Adrenal gland (tissue), 12 donors: ENCODE results near the gene SNRK. TPM values are rescaled to one million over a fixed set of nuclear protein-coding genes. Genes with fewer than 3 reads are reported as not detected.
A peak's percentile ranks its signal among the peaks of the same experiment; 100 is the strongest.

Experiments used
- DNase-seq, 7 donors: peaks; one replicate each; pipeline ENCODE4 v3.0.0-alpha.2; 2019 to 2020
- H3K27ac ChIP-seq, 5 donors: fragments of 200-600 bp; sonication (generic) in 4 of 5; 1 replicate in 3 of 5; 2 replicates in 2 of 5; pipeline versions ENCODE4 v1.5.1 to v1.8.0; 2016 to 2020; ENCODE audit warnings: mild to moderate bottlenecking in 1 of 5
- H3K27me3 ChIP-seq: fragments of 200-600 bp; 2 replicates; pipeline ENCODE4 v1.8.0; 2021
- H3K36me3 ChIP-seq, 2 donors: fragments of 200-600 bp; replicated peaks in 1 of 2; 1 replicate in 1 of 2; 2 replicates in 1 of 2; pipeline versions ENCODE4 v1.5.1 to v1.8.0; 2018 to 2022
- H3K4me1 ChIP-seq, 2 donors: fragments of 200-600 bp; replicated peaks in 1 of 2; 1 replicate in 1 of 2; 2 replicates in 1 of 2; pipeline versions ENCODE4 v1.5.1 to v1.8.0; 2018 to 2021
- H3K4me3 ChIP-seq, 4 donors: fragments of 200-600 bp; sonication (generic) in 3 of 4; one replicate each; pipeline ENCODE4 v1.5.1; 2016 to 2018
- H3K9me3 ChIP-seq, 3 donors: fragments of 200-600 bp; sonication (generic) in 1 of 3; replicated peaks in 1 of 3; 1 replicate in 2 of 3; 2 replicates in 1 of 3; pipeline versions ENCODE4 v1.5.1 to v1.8.0; 2016 to 2021
- CTCF ChIP-seq, 6 experiments: fragments of 450-650 bp in 4 of 6; fragments of 200-600 bp in 2 of 6; sonication (generic) in 1 of 6; IDR thresholded peaks; 1 replicate in 5 of 6; 2 replicates in 1 of 6; pipeline versions ENCODE4 v1.5.1 to v1.8.0; 2016 to 2021; ENCODE audit warnings: antibody characterized with exemption in 6 of 6, mild to moderate bottlenecking in 2 of 6, moderate library complexity in 1 of 6
- POLR2A ChIP-seq, 2 donors: fragments of 450-650 bp; IDR thresholded peaks; one replicate each; pipeline ENCODE4 v1.6.1; 2017; ENCODE audit warnings: antibody characterized with exemption in 2 of 2, mild to moderate bottlenecking in 2 of 2, moderate library complexity in 1 of 2
- WGBS, 4 donors: extraction: QIAGEN DNeasy Blood & Tissue Kit in 2 of 4; methylation state at CpG; one replicate each; pipeline versions ENCODE4 v1.1.5 to v1.1.7; 2013 to 2017; 5-methylcytosine and 5-hydroxymethylcytosine counted together
- intact Hi-C, 2 donors: fragments of 100-400 bp; cut with DNase I; formaldehyde crosslinking; loops; one replicate each; pipeline versions ENCODE4 v1.14.1 to v1.15.0; 2022 to 2023
- polyA plus RNA-seq, 3 donors: library from polyadenylated mRNA; stranded (reverse); fragments of 200-250 nt in 2 of 3; fragments of 350-450 nt in 1 of 3; fragmentation: Illumina TruSeq in 1 of 3; extraction: RNeasy Lipid Tissue Mini Kit (QIAGEN cat#74804) in 1 of 3; gene quantifications; one replicate each; pipeline ENCODE4 v1.2.3, GENCODE V29; 2013 to 2014
- total RNA-seq, 9 donors: library from RNA; depleted of rRNA in 4 of 9; stranded (reverse); fragments of >200 nt in 4 of 9; fragments of 120-200 nt in 1 of 9; fragmentation: NEBNext Ultra II Directional in 1 of 9; extraction: Animal tissue kit (Norgen Biotek cat#: 25700) in 1 of 9; gene quantifications; one replicate each; pipeline versions ENCODE4 v1.1.0 to v1.2.4, GENCODE V29; 2013 to 2023
- donor health status: healthy with polysubstance abuse.
- donor health status: Bipolar disorder and iron deficiency.
- donor health status: DM: yes; HTN: yes; CAD: no.
- donor health status: DM: no; HTN: no; CAD: no.
- donor health status: DM: no; HTN: no; CAD: no.
- donor health status: DM: yes; HTN: yes; CAD: no.

The SNRK gene
- total and polyA plus RNA-seq, 12 donors = 8.1 to 36.4 (median 23.0) TPM

DNA sequence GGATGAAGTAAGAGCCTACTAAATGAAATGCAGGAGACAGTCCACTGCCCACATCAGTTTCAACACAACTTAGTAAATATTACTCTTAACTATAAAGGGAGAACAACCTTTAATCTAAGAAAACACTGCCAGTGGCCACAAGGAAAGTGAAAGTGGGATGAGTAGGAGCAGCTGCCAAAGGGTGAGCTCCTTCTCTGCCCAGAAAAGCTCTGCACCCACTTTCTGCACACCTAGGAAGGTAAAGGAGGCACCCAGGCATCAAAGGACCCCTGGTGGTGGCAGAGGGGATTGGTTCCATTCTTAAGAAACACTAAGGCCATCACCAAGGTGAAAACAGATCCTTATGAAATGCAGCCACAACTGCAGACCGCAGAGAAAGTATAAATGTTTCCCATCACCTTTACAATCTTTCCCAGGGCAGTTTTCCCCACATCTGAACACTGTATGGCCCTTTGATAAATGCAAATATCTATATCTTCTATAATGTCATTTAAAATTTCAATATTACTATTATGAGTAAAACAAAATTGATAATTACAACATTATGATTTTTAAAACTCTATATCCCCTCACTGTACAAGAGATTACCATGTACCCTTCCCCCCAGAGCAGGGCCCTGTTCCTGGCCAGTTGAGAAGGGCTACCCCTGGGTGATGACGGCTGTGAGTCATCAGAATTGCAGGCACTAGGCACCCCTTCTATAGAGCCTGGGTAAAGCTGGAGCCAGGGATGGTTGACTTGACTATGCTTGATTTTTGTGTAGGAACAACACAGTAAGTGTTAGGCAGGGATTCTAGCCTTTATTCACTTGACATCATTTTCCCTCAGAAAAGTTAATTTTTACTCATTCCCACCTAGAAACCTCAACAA lies 92.0 kb downstream of the SNRK start:
- Histone ChIP-seq H3K27me3 (no peaks in the 10 kb centered on the region), H3K4me3 (no peak overlapping the region), H3K9me3 (no peaks in the 10 kb centered on the region), H3K36me3 (no peaks in the 10 kb centered on the region), H3K27ac (no peak overlapping the region), H3K4me1 (peaks cover 0 to 11% of the 10 kb centered on the region in 2 donors)
- WGBS, 4 donors = 87 to 98% (median 88%) methylated on average over 2 of the region's 2 CpGs
- TF ChIP-seq CTCF (IDR thresholded peaks at IDR 0.05) = peak; percentile 35 to 60 (median 54)
- TF ChIP-seq POLR2A (IDR thresholded peaks at IDR 0.05) = no peak
- intact Hi-C loops = no loop called here
- DNase-seq = peak in 4 of 7 donors; percentile 44 to 71 (median 57)

GRCh38 chr3:43379343-43379742 lies 93.0 kb downstream of the SNRK start:
- intact Hi-C loops = no loop called here
- no peak overlapping the region for H3K27ac ChIP-seq
- H3K27me3 ChIP-seq = no peaks in the 10 kb centered on the region
- 62 to 74% (median 66%) methylated on average over 3 of the region's 3 CpGs for WGBS, 4 donors
- no peaks in the 10 kb centered on the region for H3K36me3 ChIP-seq
- H3K4me1 ChIP-seq = peaks cover 0 to 11% of the 10 kb centered on the region in 2 donors
- no peaks in the 10 kb centered on the region for H3K9me3 ChIP-seq
- DNase-seq = no peak
- H3K4me3 ChIP-seq = no peak overlapping the region
- TF ChIP-seq CTCF (IDR thresholded peaks at IDR 0.05) = no peak
- no peak for TF ChIP-seq POLR2A (IDR thresholded peaks at IDR 0.05)

GRCh38 chr3:43388175-43388574 lies 101.8 kb downstream of the SNRK start:
- H3K36me3 ChIP-seq = no peaks in the 10 kb centered on the region
- peaks cover 0 to 16% of the 10 kb centered on the region in 2 donors for H3K4me1 ChIP-seq
- intact Hi-C loops = no loop called here
- no peaks in the 10 kb centered on the region for H3K9me3 ChIP-seq
- WGBS, 4 donors = 83 to 99% (median 93%) methylated on average over 4 to 5 of the region's 5 CpGs
- TF ChIP-seq POLR2A (IDR thresholded peaks at IDR 0.05) (no peak), CTCF (IDR thresholded peaks at IDR 0.05) (no peak)
- no peaks in the 10 kb centered on the region for H3K27me3 ChIP-seq
- no peak overlapping the region for H3K27ac ChIP-seq
- H3K4me3 ChIP-seq = no peak overlapping the region
- DNase-seq = no peak

DNA sequence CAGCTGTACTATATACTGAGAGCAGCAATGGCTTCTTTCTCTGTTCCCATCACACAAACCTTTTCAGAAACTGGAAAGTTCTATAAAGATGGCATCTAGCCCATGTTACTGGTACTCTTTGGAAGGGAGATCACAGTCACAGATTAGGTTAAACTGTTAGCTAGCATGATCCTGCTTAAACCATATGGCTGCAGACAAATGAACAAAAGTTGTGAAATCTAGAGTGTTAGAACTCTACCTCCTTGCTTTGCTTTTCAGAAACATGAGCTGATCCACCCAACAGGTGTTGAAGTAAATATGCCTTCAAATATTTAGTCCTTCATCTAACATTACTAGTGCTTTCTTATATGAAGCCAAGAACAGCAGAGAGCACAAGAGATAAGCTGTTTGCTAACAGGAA lies 102.6 kb downstream of the SNRK start:
- no peak for DNase-seq
- H3K4me1 ChIP-seq = peaks cover 0 to 16% of the 10 kb centered on the region in 2 donors
- no peak for TF ChIP-seq POLR2A (IDR thresholded peaks at IDR 0.05)
- TF ChIP-seq CTCF (IDR thresholded peaks at IDR 0.05) = no peak
- H3K4me3 ChIP-seq = no peak overlapping the region
- no peaks in the 10 kb centered on the region for H3K27me3 ChIP-seq
- H3K36me3 ChIP-seq = no peaks in the 10 kb centered on the region
- intact Hi-C loops = no loop called here
- peak overlapping the region in 4 of 5 donors; percentile 3 to 92 (median 44) for H3K27ac ChIP-seq
- H3K9me3 ChIP-seq = no peaks in the 10 kb centered on the region
